RKO (cell line): ENCODE data around the gene IL22RA2.

Source experiments
- DNase-seq: peaks from one replicate; pipeline ENCODE4 v3.0.0-alpha.2; 2016; ENCODE audit warnings: low spot score

IL22RA2 gene

DNA sequence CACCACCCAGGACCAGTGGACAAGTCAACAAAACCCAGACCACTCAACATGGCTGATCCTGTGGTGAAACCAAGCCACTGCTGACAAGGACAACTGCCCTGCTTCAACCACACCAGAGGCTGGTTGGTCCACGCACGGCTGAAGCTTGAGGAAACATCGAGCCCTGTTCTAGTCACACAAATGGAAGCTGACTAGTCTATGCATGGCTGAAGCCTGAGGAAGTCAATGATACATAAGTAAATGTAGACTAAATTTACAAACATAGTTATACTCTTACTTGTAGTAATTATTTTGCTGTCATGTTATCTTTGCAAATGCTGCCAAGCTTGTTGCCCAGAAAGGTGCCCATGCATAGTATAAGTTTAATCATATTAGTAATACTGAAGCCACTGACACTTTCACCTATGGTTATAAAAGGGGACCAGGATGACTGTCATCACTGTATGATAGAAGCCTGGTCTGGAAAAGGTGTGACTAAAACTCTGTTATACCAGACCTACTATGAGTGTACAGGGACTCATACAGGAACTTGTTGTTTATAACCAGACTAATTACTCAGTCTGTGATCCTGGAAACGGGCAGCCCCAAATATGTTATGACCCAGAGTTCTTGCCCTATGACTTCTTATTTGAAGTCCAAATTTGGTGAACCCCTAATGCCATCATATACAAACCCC is 5.6 kb downstream of the IL22RA2 start:
- DNase-seq, result no peak

DNA sequence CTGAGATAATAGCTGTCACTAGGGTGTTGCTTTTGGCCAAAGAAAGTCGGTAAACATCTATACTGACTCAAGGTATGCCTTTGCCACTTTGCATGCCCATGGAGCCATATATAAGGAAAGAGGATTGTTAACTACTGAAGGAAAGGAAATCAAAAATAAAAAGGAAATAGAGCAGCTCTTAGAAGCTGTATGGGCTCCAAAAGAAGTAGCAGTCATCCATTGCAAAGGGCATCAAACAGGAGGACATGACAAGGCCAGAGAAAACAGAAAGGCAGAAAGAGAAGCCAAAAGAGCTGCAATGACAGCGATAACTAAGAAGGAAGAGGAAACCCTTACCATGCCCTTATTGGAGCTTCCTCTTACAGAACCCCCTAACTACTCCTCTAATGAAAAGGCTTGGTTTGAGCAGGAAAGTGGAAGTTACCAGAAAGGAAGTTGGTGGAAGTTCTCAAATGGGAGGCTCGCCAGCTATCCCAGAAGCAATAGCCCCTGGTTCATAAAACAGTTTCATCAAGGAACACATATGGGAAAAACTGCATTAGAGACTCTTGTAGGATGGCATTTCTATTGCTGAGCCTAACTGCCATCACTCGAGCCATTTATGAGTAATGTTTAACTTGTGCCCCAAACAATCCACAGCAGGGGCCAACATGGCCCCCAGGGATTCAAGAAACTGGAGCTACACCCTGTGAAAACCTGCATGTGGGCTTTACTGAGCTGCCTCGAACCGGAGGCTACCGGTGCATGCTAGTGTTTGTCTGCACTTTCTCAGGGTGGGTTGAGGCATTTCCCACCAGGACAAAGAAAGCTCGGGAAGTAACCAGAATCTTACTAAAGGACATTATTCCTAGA is 7.0 kb downstream of the IL22RA2 start:
- DNase-seq, result no peak

DNA sequence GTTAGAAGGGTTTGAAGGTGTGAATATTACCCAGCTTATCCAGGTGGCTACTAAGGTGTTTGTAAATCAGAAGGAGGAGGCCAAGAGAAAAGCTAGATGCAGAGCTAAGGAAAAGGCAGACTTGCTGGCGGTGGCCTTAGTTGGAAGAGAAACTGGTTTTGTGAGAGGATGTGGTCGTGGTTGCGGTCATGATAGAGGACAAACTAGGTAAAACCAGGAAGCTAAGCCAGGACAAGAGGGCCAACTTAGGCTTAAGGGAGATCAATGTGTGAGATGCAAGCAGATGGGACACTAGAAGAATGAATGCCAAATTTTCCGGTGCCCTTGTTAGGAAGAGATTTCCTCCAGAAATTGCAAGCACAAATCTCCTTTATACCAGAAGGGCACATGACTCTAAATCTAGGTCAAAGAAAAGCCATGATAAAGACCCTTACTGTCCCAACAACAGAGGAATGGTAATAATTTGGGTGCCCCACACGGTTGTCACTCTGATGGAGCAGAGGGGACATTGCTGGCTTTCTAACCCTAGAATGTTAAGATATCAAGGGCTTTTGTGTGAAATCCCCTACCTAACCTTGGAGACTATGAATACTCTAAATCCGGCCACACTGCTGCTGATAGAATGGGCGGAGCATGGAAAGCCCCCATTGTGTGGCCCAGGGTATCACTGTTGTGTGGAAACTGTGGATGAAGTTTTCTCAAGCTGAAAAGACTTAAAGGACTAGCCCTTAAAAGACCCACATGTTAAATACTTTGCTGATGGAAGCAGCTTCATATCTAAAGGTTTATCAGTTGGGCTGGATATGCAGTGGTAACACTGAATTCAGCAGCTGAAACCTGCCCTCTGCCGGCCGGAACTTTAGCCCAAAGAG is 7.8 kb downstream of the IL22RA2 start:
- no peak for DNase-seq

GRCh38 chr6:137163732-137164318 is 9.6 kb downstream of the IL22RA2 start:
- DNase-seq, result no peak

- DNase-seq, result no peak
Observed at GRCh38 chr6:137162692-137163306, 10.6 kb downstream of the IL22RA2 start.

- DNase-seq, result no peak
Observed at GRCh38 chr6:137161949-137162348, 11.5 kb downstream of the IL22RA2 start.

- DNase-seq, result no peak
Observed at GRCh38 chr6:137160763-137161162, 12.7 kb downstream of the IL22RA2 start.

GRCh38 chr6:137159912-137160311 is 13.5 kb downstream of the IL22RA2 start:
- no peak for DNase-seq

GRCh38 chr6:137157601-137158000 is 15.8 kb downstream of the IL22RA2 start:
- no peak for DNase-seq

DNA sequence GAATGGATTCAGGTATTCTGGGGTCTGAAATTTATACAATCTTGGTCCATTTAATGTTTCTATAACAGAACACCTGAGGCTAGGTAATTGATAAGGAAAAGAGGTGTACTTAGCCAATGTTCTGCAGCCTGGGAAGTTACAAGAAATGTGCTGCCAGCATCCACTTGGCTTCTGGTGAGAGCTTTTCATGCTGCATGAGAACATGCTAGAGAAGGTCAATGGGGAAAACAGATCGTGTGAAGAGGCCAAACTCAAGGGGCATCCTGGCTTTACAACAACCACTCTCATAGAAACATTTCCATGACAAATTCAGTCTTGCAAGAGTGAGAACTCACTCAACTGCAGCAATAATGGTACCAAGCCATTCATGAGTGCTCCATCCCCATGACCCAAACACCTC is 16.8 kb downstream of the IL22RA2 start:
- no peak for DNase-seq

DNA sequence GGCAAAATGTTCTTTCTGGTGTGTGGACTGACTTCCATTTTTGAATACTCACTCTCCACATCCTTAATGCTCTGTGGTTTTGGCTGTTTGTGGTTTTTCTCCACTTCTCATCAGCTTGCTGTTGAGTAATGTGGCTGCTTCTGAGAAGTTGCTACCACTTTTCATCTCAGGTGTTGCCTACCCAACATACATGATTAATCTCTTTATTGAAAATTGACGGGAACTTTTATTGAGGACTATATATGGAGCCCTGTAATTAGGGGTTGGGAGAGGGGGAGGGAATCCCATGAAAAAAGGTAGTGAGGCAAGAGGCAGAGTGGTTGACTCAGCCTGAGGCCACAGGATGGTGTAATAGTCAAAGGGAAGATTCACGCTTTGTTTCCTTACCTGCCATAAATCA is 17.6 kb downstream of the IL22RA2 start:
- no peak for DNase-seq

GRCh38 chr6:137150072-137150471 is 23.4 kb downstream of the IL22RA2 start:
- no peak for DNase-seq

GRCh38 chr6:137149035-137149393 is 24.4 kb downstream of the IL22RA2 start:
- no peak for DNase-seq

- DNase-seq, result no peak
Observed at GRCh38 chr6:137148306-137149034, 25.0 kb downstream of the IL22RA2 start.

GRCh38 chr6:137147195-137147594 is 26.2 kb downstream of the IL22RA2 start:
- no peak for DNase-seq

DNA sequence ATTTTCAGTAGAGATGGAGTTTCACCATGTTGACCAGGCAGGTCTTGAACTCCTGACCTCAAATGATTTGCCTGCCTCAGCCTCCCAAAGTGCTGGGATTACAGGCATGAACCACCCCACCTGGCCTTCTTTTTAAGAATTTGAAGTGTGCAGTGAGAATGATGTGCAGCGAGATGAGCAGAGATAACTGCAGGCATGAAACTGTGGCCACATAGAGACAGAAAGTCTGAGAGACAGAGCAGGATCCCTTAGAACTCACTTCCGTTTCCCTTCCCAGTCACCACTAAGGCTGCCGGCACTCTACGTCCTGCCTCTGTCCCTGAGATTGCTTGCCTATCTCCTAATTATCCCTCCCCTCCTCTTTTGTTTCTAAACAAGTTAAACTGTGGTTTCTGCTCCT is 27.2 kb downstream of the IL22RA2 start:
- no peak for DNase-seq

DNA sequence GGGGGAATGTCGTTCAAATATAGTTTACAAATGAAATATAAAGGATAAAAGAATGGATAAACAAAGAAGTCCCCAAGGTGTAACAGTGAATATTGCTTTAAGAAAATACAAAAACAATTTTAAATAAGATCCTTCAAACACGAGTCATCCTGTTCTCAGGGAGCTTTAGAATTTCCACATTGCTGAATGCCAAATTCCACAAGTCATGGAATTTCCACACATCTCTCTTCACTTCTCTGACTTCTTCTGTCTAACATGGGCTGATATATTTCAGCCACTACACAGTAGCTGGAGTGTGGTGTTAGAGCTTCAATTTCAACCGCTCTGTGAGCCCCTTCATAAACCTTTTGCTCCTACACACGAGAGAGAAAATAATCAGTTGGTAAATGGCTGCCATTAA is 28.0 kb downstream of the IL22RA2 start:
- DNase-seq, result no peak

DNA sequence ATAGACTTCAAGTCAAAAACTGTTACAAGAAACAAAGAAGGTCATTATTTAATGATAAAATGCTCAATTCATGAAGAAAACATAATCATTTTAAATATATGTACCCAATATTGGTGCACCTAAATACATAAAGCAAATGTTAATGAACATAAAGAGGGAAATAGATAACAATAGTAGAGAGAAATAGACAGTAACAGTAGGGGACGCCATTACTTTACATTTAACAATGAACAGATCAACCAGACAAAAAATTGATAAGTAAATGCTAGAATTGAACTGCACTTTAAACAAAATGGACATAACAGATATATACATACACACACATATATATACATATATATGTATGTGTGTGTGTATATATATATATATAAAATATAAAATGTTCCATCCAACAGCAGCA is 37.4 kb downstream of the IL22RA2 start:
- no peak for DNase-seq

DNA sequence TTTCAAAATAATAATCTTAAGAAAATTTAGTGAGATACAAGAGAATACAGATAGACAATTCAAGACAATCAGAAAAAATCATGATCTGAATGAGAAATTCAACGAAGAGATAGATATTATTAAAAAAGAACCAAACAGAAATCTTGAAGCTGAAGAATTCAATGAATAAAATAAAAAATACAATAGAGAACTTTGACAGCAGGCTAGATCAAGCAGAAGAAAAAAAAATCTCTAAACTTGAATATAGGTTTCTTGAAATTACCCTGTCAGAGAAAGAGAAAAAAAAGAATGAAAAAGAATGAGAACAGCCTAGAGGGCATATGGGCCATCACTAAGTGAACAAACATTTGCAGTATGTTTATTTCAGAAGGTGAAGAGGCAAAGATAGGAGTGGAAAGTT is 39.0 kb downstream of the IL22RA2 start:
- DNase-seq, result no peak

GRCh38 chr6:137133122-137133521 is 40.3 kb downstream of the IL22RA2 start:
- no peak for DNase-seq

- no peak for DNase-seq
Observed at GRCh38 chr6:137126875-137127485, 46.5 kb downstream of the IL22RA2 start.
